PC-9 (cell line): ENCODE results near the gene SBNO2. TPM values are rescaled to one million over a fixed set of nuclear protein-coding genes. Genes with fewer than 3 reads are reported as not detected.

Source experiments
- BruUV-seq: library from RNA; stranded (reverse); fragments of 400-500 nt; replicated peaks from 2 replicates; lab custom pipeline; 2021; lab: Mats Ljungman, UMichigan
- CTCF ChIA-PET: fragments of 300-600 bp; sonication (Branson Sonifier 250); formaldehyde crosslinking; loops from one replicate; lab custom pipeline; 2022; ENCODE audit warnings: antibody characterized with exemption; lab: Charles Lee
- POLR2A ChIA-PET: fragments of 300-600 bp; sonication (Branson Sonifier 250); formaldehyde crosslinking; loops from one replicate; lab custom pipeline; 2022; ENCODE audit warnings: antibody characterized with exemption; ENCODE audit not compliant: unreplicated experiment; lab: Charles Lee
- DNase-seq, 2 experiments: peaks; one replicate each; pipeline versions ENCODE4 v3.0.0 to v3.0.0-alpha.2; 2015 to 2022; ENCODE audit warnings: mixed read lengths in 1 of 2
- H2AFZ ChIP-seq: fragments of 200-600 bp; sonication (generic); 2 replicates; pipeline ENCODE4 v1.8.1; 2017; ENCODE audit warnings: antibody characterized with exemption
- H3F3A ChIP-seq: fragments of 200-600 bp; sonication (generic); 2 replicates; pipeline ENCODE4 v1.8.1; 2017; ENCODE audit warnings: antibody characterized with exemption, mild to moderate bottlenecking, low read depth; ENCODE audit not compliant: insufficient read depth
- H3K27ac ChIP-seq: fragments of 200-600 bp; sonication (generic); 2 replicates; pipeline ENCODE4 v1.6.1; 2016; ENCODE audit warnings: mixed run types
- H3K27me3 ChIP-seq: fragments of 200-600 bp; sonication (generic); 2 replicates; pipeline ENCODE4 v1.6.1; 2016; ENCODE audit warnings: low read depth, mixed run types; ENCODE audit not compliant: insufficient read depth
- H3K36me3 ChIP-seq: fragments of 200-600 bp; sonication (generic); 2 replicates; pipeline ENCODE4 v1.6.1; 2016; ENCODE audit warnings: low read depth, mixed run types
- H3K4me1 ChIP-seq: fragments of 200-600 bp; sonication (generic); replicated peaks from 2 replicates; pipeline ENCODE4 v1.6.1; 2016; ENCODE audit warnings: mixed run types; ENCODE audit not compliant: insufficient read depth
- H3K4me2 ChIP-seq: fragments of 200-600 bp; sonication (generic); 2 replicates; pipeline ENCODE4 v1.6.1; 2017; ENCODE audit warnings: mixed run types
- H3K4me3 ChIP-seq: fragments of 200-600 bp; sonication (generic); 2 replicates; pipeline ENCODE4 v1.6.1; 2016; ENCODE audit warnings: mixed run types
- H3K79me2 ChIP-seq: fragments of 200-600 bp; sonication (generic); 2 replicates; pipeline ENCODE4 v1.6.1; 2017; ENCODE audit warnings: low read depth, mixed run types
- H3K9me2 ChIP-seq: fragments of 200-600 bp; sonication (generic); 2 replicates; pipeline ENCODE4 v1.8.1; 2017; ENCODE audit warnings: mild to moderate bottlenecking; ENCODE audit not compliant: insufficient read depth
- H3K9me3 ChIP-seq: fragments of 200-600 bp; sonication (generic); 2 replicates; pipeline ENCODE4 v1.8.1; 2016; ENCODE audit warnings: low read depth; ENCODE audit not compliant: insufficient read depth
- H4K20me1 ChIP-seq: fragments of 200-600 bp; sonication (generic); 2 replicates; pipeline ENCODE4 v1.8.1; 2017; ENCODE audit not compliant: insufficient read depth
- CTCF ChIP-seq: fragments of 200-600 bp; sonication (generic); conservative IDR thresholded peaks from 2 replicates; pipeline ENCODE4 v1.6.1; 2017; ENCODE audit warnings: mixed run types, antibody characterized with exemption, mild to moderate bottlenecking, moderate library complexity
- EZH2 ChIP-seq: fragments of 200-600 bp; sonication (generic); IDR thresholded peaks from 2 replicates; pipeline ENCODE4 v1.8.0; 2017; ENCODE audit warnings: antibody characterized with exemption, low read depth
- intact Hi-C: fragments of 100-400 bp; cut with micrococcal nuclease; formaldehyde crosslinking; loops from one replicate; pipeline ENCODE4 v1.10.0; 2022; ENCODE audit not compliant: unreplicated experiment
- total RNA-seq: library from RNA; stranded (reverse); gene quantifications from 2 replicates; pipeline ENCODE4 v1.2.3, GENCODE V29; 2021

SBNO2 gene
- total RNA-seq, 1 experiment from 2014 or later, result 82.4 TPM

GRCh38 chr19:1106841-1107660, 67.0 kb downstream of the SBNO2 start:
- no TSS peak for BruUV-seq
- Histone ChIP-seq H3K9me3 (no peaks in the 10 kb centered on the region), H3F3A (peaks cover 52% of the 10 kb centered on the region), H4K20me1 (peaks cover 30% of the 10 kb centered on the region), H3K4me2 (peak overlapping the region; percentile 88), H3K4me1 (peaks cover 41% of the 10 kb centered on the region), H3K27ac (peak overlapping the region; percentile 58), H3K27me3 (no peaks in the 10 kb centered on the region), H3K79me2 (peaks cover 19% of the 10 kb centered on the region), H2AFZ (no peak overlapping the region), H3K36me3 (no peaks in the 10 kb centered on the region), H3K4me3 (no peak overlapping the region), H3K9me2 (no peaks in the 10 kb centered on the region)
- TF ChIP-seq CTCF (no peak; the same call in 1 of the 2 replicates), EZH2 (no peak)
- CTCF ChIA-PET, result no interaction called here
- intact Hi-C loops, result no loop called here
- peak; percentile 59 for DNase-seq
- POLR2A ChIA-PET, result no interaction called here

- TF ChIP-seq CTCF (no peak), EZH2 (no peak)
- no peak overlapping the region for H2AFZ ChIP-seq
- H4K20me1 ChIP-seq, result peaks cover 30% of the 10 kb centered on the region
- H3K27ac ChIP-seq, result peak overlapping the region; percentile 58; the same call in 1 of the 2 replicates
- no peaks in the 10 kb centered on the region for H3K27me3 ChIP-seq
- peaks cover 19% of the 10 kb centered on the region for H3K79me2 ChIP-seq
- H3K4me3 ChIP-seq, result peak overlapping the region; percentile 78; the same call in 1 of the 2 replicates
- H3K4me1 ChIP-seq, result peaks cover 49% of the 10 kb centered on the region
- ChIA-PET CTCF (no interaction called here), POLR2A (no interaction called here)
- H3K9me3 ChIP-seq, result no peaks in the 10 kb centered on the region
- no peaks in the 10 kb centered on the region for H3K36me3 ChIP-seq
- no peaks in the 10 kb centered on the region for H3K9me2 ChIP-seq
- BruUV-seq, result no TSS peak
- DNase-seq, result no peak
- intact Hi-C loops, result no loop called here
- H3F3A ChIP-seq, result peaks cover 57% of the 10 kb centered on the region
- H3K4me2 ChIP-seq, result peak overlapping the region; percentile 88
Measured at GRCh38 chr19:1105873-1106840, 67.9 kb downstream of the SBNO2 start.
